Prostate gland (tissue), 2 donors: ENCODE data around the gene NPEPL1. TPM values are rescaled to one million over a fixed set of nuclear protein-coding genes. Genes with fewer than 3 reads are reported as not detected.
"Not testable (repeated sequence)": the region's sequence is repeated elsewhere in the genome, so short reads cannot be mapped to it uniquely, and the experiment has no call there.

Experiments
- DNase-seq: peaks from one replicate; pipeline ENCODE4 v3.0.0-alpha.2; 2019; ENCODE audit warnings: low spot score
- H3K27ac ChIP-seq, 2 donors: fragments of 200-600 bp; sonication (generic); 2 replicates each; pipeline ENCODE4 v1.5.1; 2017 to 2019
- H3K27me3 ChIP-seq: fragments of 200-600 bp; sonication (generic); replicated peaks from 2 replicates; pipeline ENCODE4 v1.5.1; 2019; ENCODE audit not compliant: insufficient read depth
- H3K36me3 ChIP-seq, 2 donors: fragments of 200-600 bp; sonication (generic); 1 replicate in 1 of 2; 2 replicates in 1 of 2; pipeline versions ENCODE4 v1.5.1 to v1.8.1; 2017 to 2019
- H3K4me1 ChIP-seq: fragments of 200-600 bp; sonication (generic); replicated peaks from 2 replicates; pipeline ENCODE4 v1.5.1; 2019
- H3K4me3 ChIP-seq, 2 donors: fragments of 200-600 bp; sonication (generic); 2 replicates each; pipeline ENCODE4 v1.5.1; 2017 to 2019
- H3K9me3 ChIP-seq: fragments of 200-600 bp; sonication (generic); 2 replicates; pipeline ENCODE4 v1.5.1; 2017
- POLR2A ChIP-seq: fragments of 450-650 bp; IDR thresholded peaks from one replicate; pipeline ENCODE4 v1.6.1; 2016; ENCODE audit warnings: antibody characterized with exemption, mild to moderate bottlenecking
- POLR2AphosphoS5 ChIP-seq: sonication (generic); formaldehyde crosslinking; IDR thresholded peaks from one replicate; pipeline ENCODE4 v1.6.1; 2017; ENCODE audit warnings: antibody characterized with exemption
- WGBS: methylation state at CpG from one replicate; pipeline ENCODE4 v1.1.5; 2018; 5-methylcytosine and 5-hydroxymethylcytosine counted together
- intact Hi-C: fragments of 100-400 bp; cut with DNase I; formaldehyde crosslinking; loops from one replicate; pipeline ENCODE4 v1.14.2; 2022
- total RNA-seq, 2 donors: library from RNA; depleted of rRNA; stranded (reverse); fragments of >200 nt; gene quantifications; one replicate each; pipeline ENCODE4 v1.1.0, GENCODE V29; 2016
- TF ChIP-seq, protein P1 (sequence below), 4 experiments: fragments of 200-600 bp in 2 of 4; fragments of 450-650 bp in 2 of 4; sonication (generic) in 2 of 4; IDR thresholded peaks; 1 replicate in 3 of 4; 2 replicates in 1 of 4; pipeline ENCODE4 v1.5.1; 2016 to 2019; ENCODE audit warnings: antibody characterized with exemption in 4 of 4, mild to moderate bottlenecking in 2 of 4, moderate library complexity in 2 of 4

NPEPL1 gene
- total RNA-seq, 2 donors from 2014 or later = 25.7 to 63.1 TPM

DNA sequence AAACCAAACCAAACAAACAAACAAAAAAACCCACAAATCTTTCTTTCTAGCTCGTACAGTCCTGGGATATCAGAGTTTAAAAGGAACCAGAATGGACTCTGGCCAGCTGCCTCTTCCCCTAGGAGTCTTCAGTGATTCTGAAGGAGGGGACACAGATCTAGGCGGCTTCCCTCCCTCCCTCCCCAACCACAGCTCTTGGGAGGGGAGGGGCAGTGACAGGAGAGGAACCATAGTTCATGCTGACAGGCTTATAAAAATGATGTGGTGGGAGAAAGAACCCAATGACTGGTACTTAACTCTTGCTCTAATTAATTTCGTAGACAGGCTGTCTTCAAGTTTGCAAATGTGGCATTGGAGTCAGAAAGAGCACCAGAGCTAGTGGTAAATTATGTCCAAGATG, 56.0 kb downstream of the NPEPL1 start:
- intact Hi-C loops = no loop called here
- DNase-seq = no peak
- no peaks in the 10 kb centered on the region for H3K36me3 ChIP-seq
- no peak for TF ChIP-seq POLR2AphosphoS5
- TF ChIP-seq, protein P1, sequence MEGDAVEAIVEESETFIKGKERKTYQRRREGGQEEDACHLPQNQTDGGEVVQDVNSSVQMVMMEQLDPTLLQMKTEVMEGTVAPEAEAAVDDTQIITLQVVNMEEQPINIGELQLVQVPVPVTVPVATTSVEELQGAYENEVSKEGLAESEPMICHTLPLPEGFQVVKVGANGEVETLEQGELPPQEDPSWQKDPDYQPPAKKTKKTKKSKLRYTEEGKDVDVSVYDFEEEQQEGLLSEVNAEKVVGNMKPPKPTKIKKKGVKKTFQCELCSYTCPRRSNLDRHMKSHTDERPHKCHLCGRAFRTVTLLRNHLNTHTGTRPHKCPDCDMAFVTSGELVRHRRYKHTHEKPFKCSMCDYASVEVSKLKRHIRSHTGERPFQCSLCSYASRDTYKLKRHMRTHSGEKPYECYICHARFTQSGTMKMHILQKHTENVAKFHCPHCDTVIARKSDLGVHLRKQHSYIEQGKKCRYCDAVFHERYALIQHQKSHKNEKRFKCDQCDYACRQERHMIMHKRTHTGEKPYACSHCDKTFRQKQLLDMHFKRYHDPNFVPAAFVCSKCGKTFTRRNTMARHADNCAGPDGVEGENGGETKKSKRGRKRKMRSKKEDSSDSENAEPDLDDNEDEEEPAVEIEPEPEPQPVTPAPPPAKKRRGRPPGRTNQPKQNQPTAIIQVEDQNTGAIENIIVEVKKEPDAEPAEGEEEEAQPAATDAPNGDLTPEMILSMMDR (IDR thresholded peaks at IDR 0.05) = no peak
- TF ChIP-seq POLR2A = no peak
- H3K27ac ChIP-seq = no peak overlapping the region
- 51% methylated on average over 3 of the region's 3 CpGs for WGBS
- no peaks in the 10 kb centered on the region for H3K4me1 ChIP-seq
- H3K4me3 ChIP-seq = no peak overlapping the region
- no peaks in the 10 kb centered on the region for H3K9me3 ChIP-seq
- H3K27me3 ChIP-seq = no peaks in the 10 kb centered on the region

DNA sequence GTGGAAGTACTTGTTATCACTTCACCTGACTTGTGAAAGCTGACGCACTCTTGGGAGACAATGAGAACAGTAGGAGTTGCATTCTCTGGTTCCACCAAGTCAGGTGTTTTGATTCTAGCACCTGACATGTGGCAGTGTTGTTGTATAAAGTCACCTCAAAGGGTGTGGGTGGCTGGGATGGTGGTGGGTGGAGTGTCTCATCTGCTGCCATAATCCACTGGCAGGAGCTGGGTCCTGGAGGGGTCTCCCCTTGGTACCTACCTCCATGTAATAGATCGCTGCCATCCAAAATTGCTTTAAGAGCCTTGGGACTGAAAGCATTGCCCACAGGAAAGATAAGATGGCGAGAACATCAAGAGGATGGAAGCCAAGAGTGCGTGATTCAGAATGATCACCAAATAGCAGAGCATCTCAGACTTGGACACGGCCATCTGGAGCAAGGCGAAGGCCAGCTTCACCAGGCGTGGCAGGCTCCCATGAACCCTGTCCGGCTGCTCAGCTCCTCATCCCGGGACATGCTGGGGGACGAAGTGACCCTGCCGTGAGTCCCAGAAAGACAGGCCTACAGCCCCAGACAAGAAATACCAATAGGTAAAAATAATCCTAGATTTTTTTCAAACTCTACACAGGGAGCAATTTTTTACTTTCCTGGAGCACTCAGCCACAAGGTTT, 56.6 kb downstream of the NPEPL1 start:
- intact Hi-C loops = no loop called here
- Histone ChIP-seq H3K9me3 (no peaks in the 10 kb centered on the region), H3K27ac (no peak overlapping the region), H3K4me1 (no peaks in the 10 kb centered on the region), H3K27me3 (no peaks in the 10 kb centered on the region), H3K4me3 (no peak overlapping the region), H3K36me3 (no peaks in the 10 kb centered on the region)
- WGBS = 92% methylated on average over 11 of the region's 11 CpGs
- DNase-seq = no peak
- no peak for TF ChIP-seq POLR2A
- TF ChIP-seq, protein P1 (IDR thresholded peaks at IDR 0.05) = no peak
- TF ChIP-seq POLR2AphosphoS5 = no peak

DNA sequence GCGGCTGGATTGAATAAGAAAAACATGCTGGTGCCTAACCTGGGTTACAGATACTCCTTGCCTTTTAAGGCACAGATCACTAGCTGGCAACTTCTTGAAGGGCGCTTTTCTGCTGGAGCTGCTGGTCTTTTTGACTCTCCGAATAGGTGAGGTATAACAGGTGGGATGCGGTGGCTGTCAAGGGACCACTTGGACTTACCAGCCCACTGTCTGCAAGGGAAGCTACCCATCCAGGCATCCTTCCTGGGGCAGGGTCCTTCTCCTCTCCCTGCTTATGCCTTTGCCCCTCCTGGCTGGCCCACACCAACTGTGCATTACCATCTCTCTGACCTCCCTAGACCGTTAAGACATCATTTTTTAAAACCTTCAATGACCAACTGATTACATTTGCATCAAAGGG, 57.4 kb downstream of the NPEPL1 start:
- no peak for DNase-seq
- WGBS = 95% methylated on average over 5 of the region's 5 CpGs
- no peak for TF ChIP-seq POLR2AphosphoS5
- no peak for TF ChIP-seq POLR2A
- TF ChIP-seq, protein P1 (IDR thresholded peaks at IDR 0.05) = no peak

DNA sequence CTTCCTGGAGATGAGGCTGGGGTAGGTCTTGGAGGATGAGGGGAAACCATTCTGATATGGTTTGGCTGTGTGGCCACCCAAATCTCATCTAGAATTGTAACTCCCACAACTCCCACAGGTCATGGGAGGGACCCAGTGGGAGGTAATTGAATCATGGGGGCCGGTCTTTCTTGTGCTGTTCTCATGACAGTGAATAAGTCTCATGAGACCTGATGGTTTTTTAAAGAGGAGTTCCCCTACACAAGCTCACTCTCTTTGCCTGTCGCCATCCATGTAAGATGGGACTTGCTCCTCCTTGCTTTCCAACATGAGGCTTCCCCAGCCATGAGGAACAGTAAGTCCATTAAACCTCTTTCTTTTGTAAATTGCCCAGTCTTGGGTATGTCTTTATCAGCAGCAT, 58.1 kb downstream of the NPEPL1 start:
- H3K27ac ChIP-seq, H3K36me3 ChIP-seq, H3K4me3 ChIP-seq, DNase-seq, H3K27me3 ChIP-seq, intact Hi-C loops, H3K9me3 ChIP-seq, H3K4me1 ChIP-seq: not testable (repeated sequence)
- WGBS = 100% methylated on average over 2 of the region's 2 CpGs

More for the DNA sequence above, 57.4 kb downstream of the NPEPL1 start:
- H3K27ac ChIP-seq = no peak overlapping the region
- H3K36me3 ChIP-seq = no peaks in the 10 kb centered on the region
- intact Hi-C loops = no loop called here
- no peaks in the 10 kb centered on the region for H3K4me1 ChIP-seq
- no peaks in the 10 kb centered on the region for H3K27me3 ChIP-seq
- no peaks in the 10 kb centered on the region for H3K9me3 ChIP-seq
- no peak overlapping the region for H3K4me3 ChIP-seq

DNA sequence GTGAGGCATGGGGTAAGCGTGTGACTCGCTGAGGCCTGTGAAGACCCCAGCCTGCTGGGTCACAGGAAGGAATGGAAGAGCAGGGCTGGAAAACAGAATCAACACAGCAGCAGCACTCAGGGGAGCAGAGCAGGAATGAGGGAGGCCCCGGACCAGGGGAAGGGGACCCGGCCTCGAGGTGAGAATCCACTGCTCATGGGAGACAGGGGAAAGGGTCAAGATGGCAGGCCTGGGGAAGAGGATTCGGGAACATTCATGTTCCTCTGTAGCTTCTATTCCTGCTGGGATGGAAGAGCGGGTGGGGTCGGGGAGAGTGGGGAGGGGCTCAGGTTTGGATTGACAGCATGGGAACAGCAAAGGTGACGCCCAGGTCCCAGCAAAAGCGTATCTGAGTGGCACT, 59.4 kb downstream of the NPEPL1 start:
- DNase-seq = no peak

More for the DNA sequence above, 59.4 kb downstream of the NPEPL1 start:
- Histone ChIP-seq H3K27ac (no peak overlapping the region), H3K4me3 (no peak overlapping the region), H3K27me3 (no peaks in the 10 kb centered on the region), H3K4me1 (no peaks in the 10 kb centered on the region), H3K9me3 (no peaks in the 10 kb centered on the region), H3K36me3 (no peaks in the 10 kb centered on the region)
- TF ChIP-seq, protein P1 (IDR thresholded peaks at IDR 0.05) = no peak
- no peak for TF ChIP-seq POLR2AphosphoS5
- TF ChIP-seq POLR2A = no peak
- intact Hi-C loops = no loop called here
- 92% methylated on average over 10 of the region's 10 CpGs for WGBS
